ENCODE results near the gene CDK14.

Gene CDK14

GRCh38 chr7:90945104-90945787 is 349.1 kb downstream of the CDK14 start:
- Mint-ChIP-seq H3K4me3 (no peak overlapping the region), H3K36me3 (ENCODE audit: low read depth) (no peaks in the 10 kb centered on the region), H3K27me3 (no peaks in the 10 kb centered on the region), H3K4me1 (no peaks in the 10 kb centered on the region), H3K27ac (no peak overlapping the region), H3K9me3 (no peaks in the 10 kb centered on the region)
- ATAC-seq = no peak
- no peak for DNase-seq

GRCh38 chr7:90946730-90947501 is 350.8 kb downstream of the CDK14 start:
- Mint-ChIP-seq H3K27me3 (no peaks in the 10 kb centered on the region), H3K9me3 (no peaks in the 10 kb centered on the region), H3K4me1 (no peaks in the 10 kb centered on the region), H3K36me3 (ENCODE audit: low read depth) (no peaks in the 10 kb centered on the region), H3K4me3 (no peak overlapping the region), H3K27ac (no peak overlapping the region)
- no peak for DNase-seq
- no peak for ATAC-seq

- no peak overlapping the region for H3K4me3 Mint-ChIP-seq
- no peaks in the 10 kb centered on the region for H3K36me3 Mint-ChIP-seq (ENCODE audit: low read depth)
- ATAC-seq = no peak
- no peaks in the 10 kb centered on the region for H3K27me3 Mint-ChIP-seq
- H3K4me1 Mint-ChIP-seq = no peaks in the 10 kb centered on the region
- DNase-seq = no peak
- no peak overlapping the region for H3K27ac Mint-ChIP-seq
- no peaks in the 10 kb centered on the region for H3K9me3 Mint-ChIP-seq
Observed at GRCh38 chr7:90948085-90948484, 352.0 kb downstream of the CDK14 start.

GRCh38 chr7:90951229-90951628 is 355.1 kb downstream of the CDK14 start:
- Mint-ChIP-seq H3K27ac (no peak overlapping the region), H3K9me3 (peaks cover 3% of the 10 kb centered on the region), H3K36me3 (ENCODE audit: low read depth) (no peaks in the 10 kb centered on the region), H3K4me1 (no peaks in the 10 kb centered on the region), H3K4me3 (no peak overlapping the region), H3K27me3 (no peaks in the 10 kb centered on the region)
- DNase-seq = no peak
- ATAC-seq = no peak

GRCh38 chr7:90951986-90952954 is 356.1 kb downstream of the CDK14 start:
- Mint-ChIP-seq H3K27me3 (no peaks in the 10 kb centered on the region), H3K27ac (no peak overlapping the region), H3K4me1 (no peaks in the 10 kb centered on the region), H3K4me3 (no peak overlapping the region), H3K9me3 (peaks cover 3% of the 10 kb centered on the region), H3K36me3 (ENCODE audit: low read depth) (no peaks in the 10 kb centered on the region)
- ATAC-seq = no peak
- DNase-seq = no peak

GRCh38 chr7:90955641-90956207 is 359.6 kb downstream of the CDK14 start:
- H3K4me3 Mint-ChIP-seq = no peak overlapping the region
- ATAC-seq (no peak), DNase-seq (no peak)
- no peaks in the 10 kb centered on the region for H3K4me1 Mint-ChIP-seq
- H3K36me3 Mint-ChIP-seq (ENCODE audit: low read depth) = no peaks in the 10 kb centered on the region
- peaks cover 3% of the 10 kb centered on the region for H3K9me3 Mint-ChIP-seq
- no peaks in the 10 kb centered on the region for H3K27me3 Mint-ChIP-seq
- no peak overlapping the region for H3K27ac Mint-ChIP-seq

- Mint-ChIP-seq H3K27me3 (no peaks in the 10 kb centered on the region), H3K9me3 (peaks cover 3% of the 10 kb centered on the region), H3K27ac (no peak overlapping the region), H3K4me3 (no peak overlapping the region), H3K4me1 (no peaks in the 10 kb centered on the region), H3K36me3 (ENCODE audit: low read depth) (no peaks in the 10 kb centered on the region)
- ATAC-seq = no peak
- no peak for DNase-seq
Observed at GRCh38 chr7:90957883-90958282, 361.8 kb downstream of the CDK14 start.

- no peak overlapping the region for H3K27ac Mint-ChIP-seq
- no peak for DNase-seq
- ATAC-seq = no peak
- H3K27me3 Mint-ChIP-seq = no peaks in the 10 kb centered on the region
- H3K9me3 Mint-ChIP-seq = peaks cover 3% of the 10 kb centered on the region
- H3K4me3 Mint-ChIP-seq = no peak overlapping the region
- peaks cover 2% of the 10 kb centered on the region for H3K36me3 Mint-ChIP-seq (ENCODE audit: low read depth)
- no peaks in the 10 kb centered on the region for H3K4me1 Mint-ChIP-seq
Observed at GRCh38 chr7:90958647-90959046, 362.5 kb downstream of the CDK14 start.

GRCh38 chr7:90961037-90961725 is 365.1 kb downstream of the CDK14 start:
- peaks cover 2% of the 10 kb centered on the region for H3K36me3 Mint-ChIP-seq (ENCODE audit: low read depth)
- no peak for ATAC-seq
- H3K27me3 Mint-ChIP-seq = no peaks in the 10 kb centered on the region
- H3K4me3 Mint-ChIP-seq = no peak overlapping the region
- DNase-seq = no peak
- no peak overlapping the region for H3K27ac Mint-ChIP-seq
- H3K9me3 Mint-ChIP-seq = no peaks in the 10 kb centered on the region
- H3K4me1 Mint-ChIP-seq = no peaks in the 10 kb centered on the region

GRCh38 chr7:90965211-90965610 is 369.1 kb downstream of the CDK14 start:
- peaks cover 2% of the 10 kb centered on the region for H3K36me3 Mint-ChIP-seq (ENCODE audit: low read depth)
- no peak for DNase-seq
- no peaks in the 10 kb centered on the region for H3K4me1 Mint-ChIP-seq
- no peaks in the 10 kb centered on the region for H3K27me3 Mint-ChIP-seq
- H3K4me3 Mint-ChIP-seq = no peak overlapping the region
- H3K27ac Mint-ChIP-seq = no peak overlapping the region
- no peaks in the 10 kb centered on the region for H3K9me3 Mint-ChIP-seq
- no peak for ATAC-seq

- DNase-seq (no peak), ATAC-seq (no peak)
- H3K27me3 Mint-ChIP-seq = no peaks in the 10 kb centered on the region
- no peak overlapping the region for H3K27ac Mint-ChIP-seq
- H3K9me3 Mint-ChIP-seq = no peaks in the 10 kb centered on the region
- H3K4me1 Mint-ChIP-seq = no peaks in the 10 kb centered on the region
- no peak overlapping the region for H3K4me3 Mint-ChIP-seq
- peaks cover 2% of the 10 kb centered on the region for H3K36me3 Mint-ChIP-seq (ENCODE audit: low read depth)
Observed at GRCh38 chr7:90966346-90966745, 370.2 kb downstream of the CDK14 start.

GRCh38 chr7:90968871-90969270 is 372.8 kb downstream of the CDK14 start:
- DNase-seq (no peak), ATAC-seq (no peak)
- Mint-ChIP-seq H3K4me1 (no peaks in the 10 kb centered on the region), H3K9me3 (peaks cover 5% of the 10 kb centered on the region), H3K36me3 (ENCODE audit: low read depth) (no peaks in the 10 kb centered on the region), H3K27me3 (no peaks in the 10 kb centered on the region), H3K4me3 (no peak overlapping the region), H3K27ac (no peak overlapping the region)

GRCh38 chr7:90972906-90973550 is 376.9 kb downstream of the CDK14 start:
- no peaks in the 10 kb centered on the region for H3K36me3 Mint-ChIP-seq (ENCODE audit: low read depth)
- peaks cover 13% of the 10 kb centered on the region for H3K9me3 Mint-ChIP-seq
- ATAC-seq = no peak
- H3K27me3 Mint-ChIP-seq = no peaks in the 10 kb centered on the region
- no peak overlapping the region for H3K27ac Mint-ChIP-seq
- H3K4me3 Mint-ChIP-seq = no peak overlapping the region
- no peak for DNase-seq
- no peaks in the 10 kb centered on the region for H3K4me1 Mint-ChIP-seq
